T-cell (primary cell): Measurements from ENCODE around the gene ZDHHC14. TPM values are rescaled to one million over a fixed set of nuclear protein-coding genes. Genes with fewer than 3 reads are reported as not detected.
"Not testable (repeated sequence)": the region's sequence is repeated elsewhere in the genome, so short reads cannot be mapped to it uniquely, and the experiment has no call there.

ENCODE experiments used
- ATAC-seq, 4 experiments: fragments of 200-7000 bp in 3 of 4; fragments of 150-1000 bp in 1 of 4; cut with Tn5 transposase; replicated peaks in 1 of 4; 1 replicate in 3 of 4; 2 replicates in 1 of 4; pipeline ENCODE4 v1.10.0; 2021; ENCODE audit warnings: moderate library complexity in 3 of 4, mild to moderate bottlenecking in 2 of 4, moderate number of reproducible peaks in 1 of 4
- CTCF ChIA-PET, 2 donors: fragments of 300-600 bp; sonication (Branson Sonifier 250); formaldehyde crosslinking; loops; one replicate each; lab custom pipeline; 2022; ENCODE audit warnings: antibody characterized with exemption in 2 of 2; lab: Charles Lee
- POLR2A ChIA-PET, 2 donors: fragments of 300-600 bp; sonication (Branson Sonifier 250); formaldehyde crosslinking; loops; one replicate each; lab custom pipeline; 2022; ENCODE audit warnings: antibody characterized with exemption in 2 of 2; lab: Charles Lee
- DNase-seq, 35 experiments: peaks; one replicate each; pipeline versions ENCODE4 v3.0.0 to v3.0.0-alpha.2; 2013 to 2023
- H3K27ac ChIP-seq: one replicate; pipeline ENCODE4 v1.5.1; 2013; ENCODE audit warnings: low read length
- H3K27me3 ChIP-seq, 2 experiments: replicated peaks in 1 of 2; 1 replicate in 1 of 2; 2 replicates in 1 of 2; pipeline versions ENCODE4 v1.6.1 to v1.7.0; 2013; ENCODE audit warnings: low read length in 1 of 2, mixed read lengths in 1 of 2; ENCODE audit not compliant: control insufficient read depth in 2 of 2, insufficient read depth in 2 of 2; ENCODE audit errors: extremely low read depth in 1 of 2
- H3K36me3 ChIP-seq, 2 donors: 1 replicate in 1 of 2; 2 replicates in 1 of 2; pipeline versions ENCODE4 v1.6.1 to v1.7.0; 2013; ENCODE audit warnings: low read length in 1 of 2; ENCODE audit not compliant: control insufficient read depth in 2 of 2, insufficient read depth in 1 of 2; ENCODE audit errors: extremely low read depth in 1 of 2
- H3K4me1 ChIP-seq, 2 experiments: 1 replicate in 1 of 2; 2 replicates in 1 of 2; pipeline versions ENCODE4 v1.6.1 to v1.7.0; 2013; ENCODE audit warnings: low read length in 2 of 2, mixed read lengths in 1 of 2; ENCODE audit not compliant: insufficient read depth in 2 of 2, control insufficient read depth in 1 of 2; ENCODE audit errors: extremely low read depth in 1 of 2
- H3K4me3 ChIP-seq, 2 donors: 1 replicate in 1 of 2; 2 replicates in 1 of 2; pipeline versions ENCODE4 v1.5.1 to v1.7.0; 2013; ENCODE audit warnings: mild to moderate bottlenecking in 2 of 2, low read length in 1 of 2, moderate library complexity in 1 of 2; ENCODE audit not compliant: control insufficient read depth in 1 of 2; ENCODE audit errors: extremely low read depth in 1 of 2
- H3K9me3 ChIP-seq: 2 replicates; pipeline ENCODE4 v1.7.0; 2013
- H3K27ac Mint-ChIP-seq, 2 donors: one replicate each; pipeline ENCODE4 v1.8.0; 2020 to 2021; ENCODE audit warnings: mild to moderate bottlenecking in 2 of 2, mixed read lengths in 2 of 2
- H3K27me3 Mint-ChIP-seq, 2 donors: one replicate each; pipeline ENCODE4 v1.8.0; 2021 to 2022; ENCODE audit warnings: mixed read lengths in 2 of 2
- H3K36me3 Mint-ChIP-seq: one replicate; pipeline ENCODE4 v1.8.0; 2021; ENCODE audit warnings: mixed read lengths
- H3K4me1 Mint-ChIP-seq, 3 donors: one replicate each; pipeline ENCODE4 v1.8.0; 2020 to 2022; ENCODE audit warnings: mixed read lengths in 3 of 3, mild to moderate bottlenecking in 1 of 3
- H3K4me3 Mint-ChIP-seq, 3 donors: one replicate each; pipeline ENCODE4 v1.8.0; 2020 to 2022; ENCODE audit warnings: mild to moderate bottlenecking in 3 of 3, mixed read lengths in 3 of 3, moderate library complexity in 3 of 3
- H3K9me3 Mint-ChIP-seq, 3 donors: one replicate each; pipeline ENCODE4 v1.8.0; 2020 to 2022; ENCODE audit warnings: mixed read lengths in 3 of 3
- WGBS: methylation state at CpG from one replicate; pipeline ENCODE4 v1.1.5; 2013; ENCODE audit warnings: missing lambda C conversion rate; ENCODE audit not compliant: insufficient coverage; 5-methylcytosine and 5-hydroxymethylcytosine counted together
- total RNA-seq, 35 experiments: library from RNA in 6 of 35; stranded (reverse) in 6 of 35; fragments of 120-200 nt in 1 of 35; gene quantifications; one replicate each; pipeline versions ENCODE4 v1.2.1 to v1.2.4 and lab custom pipeline; 2013 to 2026

Gene ZDHHC14
- total RNA-seq, 5 donors from 2014 or later (not counting 1 experiment from before 2014, with no cell fraction given), result 2.1 to 3.7 (median 2.6) TPM

GRCh38 chr6:157466342-157466648 is 85.3 kb downstream of the ZDHHC14 start:
- Histone ChIP-seq H3K27ac (no peak overlapping the region), H3K9me3 (no peaks in the 10 kb centered on the region), H3K4me1 (peaks cover 0 to 2% of the 10 kb centered on the region in 2 experiments), H3K36me3 (no peaks in the 10 kb centered on the region), H3K4me3 (no peak overlapping the region), H3K27me3 (no peaks in the 10 kb centered on the region)
- POLR2A ChIA-PET, result no interaction called here
- H3K27me3 Mint-ChIP-seq, result no peaks in the 10 kb centered on the region
- 100% methylated on average over 3 of the region's 4 CpGs for whole genome bisulfite sequencing
- H3K36me3 Mint-ChIP-seq, result no peaks in the 10 kb centered on the region
- ATAC-seq (no peak), DNase-seq (no peak)
- no peak overlapping the region for H3K4me3 Mint-ChIP-seq
- H3K9me3 Mint-ChIP-seq, result no peaks in the 10 kb centered on the region
- H3K4me1 Mint-ChIP-seq, result peaks cover 0 to 5% (median 0%) of the 10 kb centered on the region in 3 donors
- no peak overlapping the region for H3K27ac Mint-ChIP-seq
- CTCF ChIA-PET, result no interaction called here

GRCh38 chr6:157467339-157467738 is 86.3 kb downstream of the ZDHHC14 start:
- H3K27me3 Mint-ChIP-seq, H3K27ac Mint-ChIP-seq, H3K4me3 ChIP-seq, ATAC-seq, H3K36me3 Mint-ChIP-seq, H3K9me3 Mint-ChIP-seq, H3K27ac ChIP-seq, DNase-seq, H3K4me1 Mint-ChIP-seq, H3K4me1 ChIP-seq, POLR2A ChIA-PET, H3K4me3 Mint-ChIP-seq, H3K9me3 ChIP-seq, H3K36me3 ChIP-seq, CTCF ChIA-PET, H3K27me3 ChIP-seq: not testable (repeated sequence)
- 100% methylated on average over 2 of the region's 6 CpGs for WGBS

DNA sequence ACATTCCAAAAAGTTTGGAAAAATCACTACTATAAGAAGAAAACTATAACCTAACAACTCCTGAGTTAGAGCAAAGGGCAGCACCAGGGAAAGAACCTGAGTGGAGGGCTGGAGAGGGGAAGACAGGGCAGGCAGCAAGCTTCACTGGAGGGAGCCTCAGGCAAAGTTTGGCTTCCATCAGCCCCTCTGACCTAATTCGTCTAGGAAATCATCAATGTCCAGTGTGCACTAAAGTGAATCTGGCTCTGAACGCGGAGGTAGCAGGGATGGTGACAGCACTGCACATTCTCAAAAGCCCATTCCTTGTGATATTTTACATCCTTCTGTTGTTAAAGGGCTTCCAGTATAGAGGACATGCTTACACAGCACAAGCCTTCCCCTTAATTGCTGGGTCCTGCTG is 87.1 kb downstream of the ZDHHC14 start:
- H3K9me3 Mint-ChIP-seq, result no peaks in the 10 kb centered on the region
- Histone ChIP-seq H3K27me3 (no peaks in the 10 kb centered on the region), H3K4me3 (no peak overlapping the region), H3K27ac (no peak overlapping the region), H3K4me1 (no peaks in the 10 kb centered on the region), H3K36me3 (no peaks in the 10 kb centered on the region), H3K9me3 (no peaks in the 10 kb centered on the region)
- no peak overlapping the region for H3K4me3 Mint-ChIP-seq
- ChIA-PET CTCF (no interaction called here), POLR2A (no interaction called here)
- H3K27me3 Mint-ChIP-seq, result no peaks in the 10 kb centered on the region
- no peak overlapping the region for H3K27ac Mint-ChIP-seq
- no peaks in the 10 kb centered on the region for H3K36me3 Mint-ChIP-seq
- no peak for ATAC-seq
- no peak for DNase-seq
- H3K4me1 Mint-ChIP-seq, result peaks cover 0 to 5% (median 0%) of the 10 kb centered on the region in 3 donors
- no CpG with 5 or more reads among the region's 3 CpGs for WGBS

DNA sequence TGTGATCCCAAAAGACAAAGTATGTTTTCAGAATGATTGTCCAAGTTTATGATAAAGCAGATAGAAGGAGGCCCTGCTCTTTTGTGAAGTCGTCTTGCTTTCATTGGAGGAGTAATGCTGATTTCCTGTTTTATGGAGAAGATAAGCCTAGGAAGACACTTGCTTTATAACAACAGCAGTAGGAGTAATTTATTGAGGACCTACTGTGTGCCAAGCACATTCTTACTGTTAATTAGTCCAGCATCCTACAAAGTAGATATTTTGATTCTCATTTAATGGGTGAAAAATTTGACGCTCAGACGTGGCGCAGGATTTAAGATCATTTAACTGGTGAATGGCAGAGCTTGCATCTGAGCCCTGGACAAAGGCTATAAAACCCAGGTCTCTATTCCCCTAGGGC is 87.6 kb downstream of the ZDHHC14 start:
- no peak for DNase-seq
- POLR2A ChIA-PET, result no interaction called here

GRCh38 chr6:157469378-157469777 is 88.4 kb downstream of the ZDHHC14 start:
- H3K27me3 ChIP-seq, result no peaks in the 10 kb centered on the region
- ATAC-seq (no peak), DNase-seq (no peak)
- H3K27ac ChIP-seq, result no peak overlapping the region
- no peaks in the 10 kb centered on the region for H3K9me3 ChIP-seq
- Mint-ChIP-seq H3K9me3 (no peaks in the 10 kb centered on the region), H3K36me3 (no peaks in the 10 kb centered on the region), H3K4me3 (no peak overlapping the region), H3K27me3 (no peaks in the 10 kb centered on the region), H3K4me1 (peaks cover 0 to 7% (median 0%) of the 10 kb centered on the region in 3 donors), H3K27ac (no peak overlapping the region)
- no peak overlapping the region for H3K4me3 ChIP-seq
- ChIA-PET POLR2A (no interaction called here), CTCF (no interaction called here)
- WGBS, result 77% methylated on average over 2 of the region's 5 CpGs
- H3K36me3 ChIP-seq, result no peaks in the 10 kb centered on the region
- no peaks in the 10 kb centered on the region for H3K4me1 ChIP-seq

More for the DNA sequence above, 87.6 kb downstream of the ZDHHC14 start:
- no peak for ATAC-seq
- CTCF ChIA-PET, result no interaction called here
- 40% methylated on average over 1 of the region's 4 CpGs for WGBS
- H3K27ac ChIP-seq, result no peak overlapping the region
- no peaks in the 10 kb centered on the region for H3K27me3 ChIP-seq
- Mint-ChIP-seq H3K27me3 (no peaks in the 10 kb centered on the region), H3K36me3 (no peaks in the 10 kb centered on the region), H3K4me3 (no peak overlapping the region), H3K4me1 (peaks cover 0 to 5% (median 0%) of the 10 kb centered on the region in 3 donors), H3K27ac (no peak overlapping the region), H3K9me3 (no peaks in the 10 kb centered on the region)
- H3K36me3 ChIP-seq, result no peaks in the 10 kb centered on the region
- no peaks in the 10 kb centered on the region for H3K9me3 ChIP-seq
- no peak overlapping the region for H3K4me3 ChIP-seq
- H3K4me1 ChIP-seq, result no peaks in the 10 kb centered on the region

DNA sequence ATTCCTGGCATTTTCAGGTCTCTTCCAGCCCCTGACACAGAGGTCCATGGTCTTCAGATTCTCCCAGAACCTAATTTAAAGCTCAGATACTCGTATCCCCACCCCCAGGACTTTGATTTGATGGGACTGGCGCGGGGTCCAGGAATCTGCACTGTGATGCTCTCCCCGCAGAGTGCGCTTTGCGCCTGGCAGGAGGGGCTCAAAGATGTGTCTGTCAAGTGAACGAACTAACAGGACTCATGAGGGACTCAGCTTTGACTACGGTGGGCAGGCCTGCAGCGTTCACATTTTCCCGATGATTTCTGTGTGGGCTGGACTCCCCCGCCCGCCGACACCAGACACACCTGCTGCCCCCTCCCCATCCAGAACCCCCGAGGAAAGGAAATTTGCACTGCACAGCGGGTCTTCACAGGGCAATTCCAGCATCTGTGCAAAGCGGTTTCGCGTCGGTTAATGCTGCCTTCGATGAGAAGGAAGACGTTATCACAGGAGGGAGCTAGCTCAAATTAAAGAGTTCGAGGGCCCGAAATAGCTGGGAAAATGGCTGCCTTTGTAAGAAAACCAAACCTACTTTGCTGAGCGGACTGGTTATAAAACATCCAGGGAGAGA is 90.2 kb downstream of the ZDHHC14 start:
- ChIA-PET CTCF (no interaction called here), POLR2A (no interaction called here)
- no peaks in the 10 kb centered on the region for H3K27me3 ChIP-seq
- H3K9me3 ChIP-seq, result no peaks in the 10 kb centered on the region
- Mint-ChIP-seq H3K36me3 (no peaks in the 10 kb centered on the region), H3K4me1 (peaks cover 0 to 10% (median 1%) of the 10 kb centered on the region in 3 donors), H3K27ac (no peak overlapping the region), H3K27me3 (peaks cover 0 to under 1% of the 10 kb centered on the region in 2 donors), H3K4me3 (no peak overlapping the region), H3K9me3 (no peaks in the 10 kb centered on the region)
- H3K36me3 ChIP-seq, result no peaks in the 10 kb centered on the region
- H3K27ac ChIP-seq, result no peak overlapping the region
- DNase-seq (no peak), ATAC-seq (no peak)
- H3K4me1 ChIP-seq, result no peaks in the 10 kb centered on the region
- no peak overlapping the region for H3K4me3 ChIP-seq
- WGBS, result 95% methylated on average over 24 of the region's 24 CpGs
